ENCODE measurements around the gene ABCD1. TPM values are rescaled to one million over a fixed set of nuclear protein-coding genes. Genes with fewer than 3 reads are reported as not detected.
"Not testable (repeated sequence)": the region's sequence is repeated elsewhere in the genome, so short reads cannot be mapped to it uniquely, and the experiment has no call there.

ABCD1 gene
- total RNA-seq = 1 to 10 TPM; 5.6 to 6.7 TPM

GRCh38 chrX:153724252-153725038 is at the start of gene ABCD1, which contains the start of gene BCAP31:
Gene ABCD1, plus strand, starts transcription at chrX:153724856. Its CDS starts 411 bp downstream, at chrX:153725267.
Gene BCAP31, minus strand, starts transcription at chrX:153724387. Its CDS starts 1,143 bp downstream, at chrX:153723244.
- ATAC-seq = peak; percentile 78 to 81
- DNase-seq (ENCODE audit: low spot score in 2 of 2) = peak; percentile 85 to 89
- Mint-ChIP-seq H3K36me3 (peaks cover 4 to 11% of the 10 kb centered on the region in 2 donors), H3K27ac (peak within 1 kb of the TSS; percentile 82 to 83), H3K9me3 (no peaks in the 10 kb centered on the region)

- H3K27ac Mint-ChIP-seq = no peak overlapping the region
- no peaks in the 10 kb centered on the region for H3K9me3 Mint-ChIP-seq
- no peak for DNase-seq (ENCODE audit: low spot score in 2 of 2)
- no peak for ATAC-seq
- H3K36me3 Mint-ChIP-seq = no peaks in the 10 kb centered on the region
Measured at GRCh38 chrX:153681175-153681574, 43.5 kb upstream of the ABCD1 start.

- DNase-seq (ENCODE audit: low spot score in 2 of 2); H3K9me3 Mint-ChIP-seq; H3K27ac Mint-ChIP-seq; ATAC-seq; H3K36me3 Mint-ChIP-seq: not testable (repeated sequence)
Measured at GRCh38 chrX:153683486-153683885, 41.2 kb upstream of the ABCD1 start.

GRCh38 chrX:153684467-153685155 is 40.0 kb upstream of the ABCD1 start:
- no peaks in the 10 kb centered on the region for H3K36me3 Mint-ChIP-seq
- ATAC-seq (no peak), DNase-seq (ENCODE audit: low spot score in 2 of 2) (peak in 1 of 2 donors; percentile 14)
- no peaks in the 10 kb centered on the region for H3K9me3 Mint-ChIP-seq
- no peak overlapping the region for H3K27ac Mint-ChIP-seq

- no peaks in the 10 kb centered on the region for H3K9me3 Mint-ChIP-seq
- ATAC-seq = no peak
- no peak overlapping the region for H3K27ac Mint-ChIP-seq
- no peaks in the 10 kb centered on the region for H3K36me3 Mint-ChIP-seq
- peak in 1 of 2 donors; percentile 6 for DNase-seq (ENCODE audit: low spot score in 2 of 2)
Measured at GRCh38 chrX:153685156-153685536, 39.5 kb upstream of the ABCD1 start.

GRCh38 chrX:153685751-153686696 is 38.6 kb upstream of the ABCD1 start:
- H3K36me3 Mint-ChIP-seq = no peaks in the 10 kb centered on the region
- no peak overlapping the region for H3K27ac Mint-ChIP-seq
- ATAC-seq (no peak), DNase-seq (ENCODE audit: low spot score in 2 of 2) (peak in 1 of 2 donors; percentile 48)
- H3K9me3 Mint-ChIP-seq = no peaks in the 10 kb centered on the region

- Mint-ChIP-seq H3K9me3 (no peaks in the 10 kb centered on the region), H3K27ac (no peak overlapping the region), H3K36me3 (no peaks in the 10 kb centered on the region)
- DNase-seq (ENCODE audit: low spot score in 2 of 2) = peak in 1 of 2 donors; percentile 51
- ATAC-seq = no peak
Measured at GRCh38 chrX:153686711-153687110, 37.9 kb upstream of the ABCD1 start.

GRCh38 chrX:153687121-153688039 is 37.3 kb upstream of the ABCD1 start, which contains the start of gene SLC6A8:
Gene SLC6A8, plus strand, starts transcription at chrX:153687926. Its CDS starts 649 bp downstream, at chrX:153688575.
- DNase-seq (ENCODE audit: low spot score in 2 of 2) = peak in 1 of 2 donors; percentile 33
- Mint-ChIP-seq H3K9me3 (no peaks in the 10 kb centered on the region), H3K27ac (peak within 1 kb of the TSS in 1 of 2 donors; percentile 68)

GRCh38 chrX:153688071-153688470 is 36.6 kb upstream of the ABCD1 start:
- H3K9me3 Mint-ChIP-seq = no peaks in the 10 kb centered on the region
- H3K36me3 Mint-ChIP-seq = no peaks in the 10 kb centered on the region
- no peak for DNase-seq (ENCODE audit: low spot score in 2 of 2)
- peak in 1 of 2 donors; percentile 27 for ATAC-seq
- H3K27ac Mint-ChIP-seq = no peak overlapping the region

More at GRCh38 chrX:153687121-153688039, 37.3 kb upstream of the ABCD1 start, which contains the start of gene SLC6A8:
- peak; percentile 53 to 60 for ATAC-seq
- no peaks in the 10 kb centered on the region for H3K36me3 Mint-ChIP-seq

- Mint-ChIP-seq H3K36me3 (no peaks in the 10 kb centered on the region), H3K27ac (no peak overlapping the region), H3K9me3 (no peaks in the 10 kb centered on the region)
- ATAC-seq (no peak), DNase-seq (ENCODE audit: low spot score in 2 of 2) (no peak)
Measured at GRCh38 chrX:153688506-153688905, 36.1 kb upstream of the ABCD1 start.

- H3K36me3 Mint-ChIP-seq = no peaks in the 10 kb centered on the region
- H3K27ac Mint-ChIP-seq = no peak overlapping the region
- ATAC-seq = no peak
- DNase-seq (ENCODE audit: low spot score in 2 of 2) = no peak
- H3K9me3 Mint-ChIP-seq = no peaks in the 10 kb centered on the region
Measured at GRCh38 chrX:153688911-153689590, 35.6 kb upstream of the ABCD1 start.

- ATAC-seq = no peak
- Mint-ChIP-seq H3K27ac (no peak overlapping the region), H3K36me3 (no peaks in the 10 kb centered on the region), H3K9me3 (no peaks in the 10 kb centered on the region)
- DNase-seq (ENCODE audit: low spot score in 2 of 2) = no peak
Measured at GRCh38 chrX:153689654-153690465, 34.8 kb upstream of the ABCD1 start.

GRCh38 chrX:153690466-153690865 is 34.2 kb upstream of the ABCD1 start:
- Mint-ChIP-seq H3K27ac (no peak overlapping the region), H3K36me3 (no peaks in the 10 kb centered on the region), H3K9me3 (no peaks in the 10 kb centered on the region)
- ATAC-seq = no peak
- DNase-seq (ENCODE audit: low spot score in 2 of 2) = no peak

GRCh38 chrX:153691032-153691827 is 33.4 kb upstream of the ABCD1 start:
- H3K36me3 Mint-ChIP-seq, H3K9me3 Mint-ChIP-seq, H3K27ac Mint-ChIP-seq: not testable (repeated sequence)

More at GRCh38 chrX:153691032-153691827, 33.4 kb upstream of the ABCD1 start:
- DNase-seq (ENCODE audit: low spot score in 2 of 2); ATAC-seq: not testable (repeated sequence)
